Activated CD8-positive, alpha-beta memory T cell treated with anti-CD3 and anti-CD28 coated beads for 4 hours (primary cell): ENCODE results near the gene PLEKHO2.

Experiments used
- DNase-seq, 2 donors: peaks; one replicate each; pipeline ENCODE4 v3.0.0-alpha.2; 2020; ENCODE audit warnings: low read depth in 2 of 2

PLEKHO2 gene

DNA sequence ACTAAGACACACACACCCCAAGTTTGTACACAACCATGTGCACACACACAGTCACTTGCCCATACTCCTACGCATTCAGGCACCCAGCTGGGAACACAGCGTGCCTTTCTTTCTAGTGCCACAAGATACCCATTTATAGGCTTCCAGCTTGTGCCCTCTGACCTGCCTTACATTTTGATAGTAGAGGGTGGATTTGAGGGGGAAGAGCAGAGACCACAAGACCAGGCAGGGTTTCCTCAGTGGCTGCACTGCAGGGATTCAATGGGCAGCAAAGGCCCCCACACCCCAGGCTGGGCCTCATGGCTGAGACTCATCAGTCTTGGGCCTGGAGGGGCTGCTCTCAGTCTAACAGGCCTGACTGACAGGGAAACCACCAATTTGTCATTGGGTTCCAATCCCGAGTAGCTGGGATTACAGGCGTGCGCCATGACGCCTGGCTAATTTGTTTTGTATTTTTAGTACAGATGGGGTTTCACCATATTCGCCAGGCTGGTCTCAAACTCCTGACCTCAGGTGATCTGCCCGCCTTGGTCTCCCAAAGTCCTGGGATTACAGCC, 51.2 kb downstream of the PLEKHO2 start:
- no peak for DNase-seq

GRCh38 chr15:64893481-64894394, 52.0 kb downstream of the PLEKHO2 start:
- peak; percentile 84 to 94 for DNase-seq

GRCh38 chr15:64894395-64895056, 52.8 kb downstream of the PLEKHO2 start:
- DNase-seq = peak; percentile 43 to 49

- no peak for DNase-seq
Measured at GRCh38 chr15:64895285-64896065, 53.8 kb downstream of the PLEKHO2 start.

- no peak for DNase-seq
Measured at GRCh38 chr15:64896371-64897069, 54.8 kb downstream of the PLEKHO2 start.

GRCh38 chr15:64897345-64897985, 55.8 kb downstream of the PLEKHO2 start:
- no peak for DNase-seq

DNA sequence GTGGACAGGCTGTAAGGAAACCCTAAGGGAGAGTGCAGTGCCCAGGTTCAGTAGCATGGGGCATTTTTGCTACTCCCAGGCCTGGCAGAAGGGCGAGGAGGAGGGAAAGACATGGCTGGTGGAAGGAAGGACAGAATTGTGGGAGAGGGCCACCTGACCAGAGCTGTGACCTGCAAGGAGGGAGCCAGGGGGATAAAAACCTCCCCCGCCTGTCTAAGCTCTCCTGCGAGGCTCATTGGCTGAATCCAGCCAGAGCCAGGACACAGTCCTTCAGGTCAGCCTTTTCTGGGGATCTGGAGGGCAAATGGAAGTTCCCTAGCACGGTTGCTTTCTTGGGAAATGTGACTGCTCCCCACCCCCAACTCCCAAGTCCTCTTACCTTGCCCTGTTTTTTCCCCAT, 56.7 kb downstream of the PLEKHO2 start:
- DNase-seq = no peak

GRCh38 chr15:64901141-64901540, 59.4 kb downstream of the PLEKHO2 start:
- DNase-seq = no peak

GRCh38 chr15:64901914-64902313, 60.2 kb downstream of the PLEKHO2 start:
- DNase-seq = no peak

DNA sequence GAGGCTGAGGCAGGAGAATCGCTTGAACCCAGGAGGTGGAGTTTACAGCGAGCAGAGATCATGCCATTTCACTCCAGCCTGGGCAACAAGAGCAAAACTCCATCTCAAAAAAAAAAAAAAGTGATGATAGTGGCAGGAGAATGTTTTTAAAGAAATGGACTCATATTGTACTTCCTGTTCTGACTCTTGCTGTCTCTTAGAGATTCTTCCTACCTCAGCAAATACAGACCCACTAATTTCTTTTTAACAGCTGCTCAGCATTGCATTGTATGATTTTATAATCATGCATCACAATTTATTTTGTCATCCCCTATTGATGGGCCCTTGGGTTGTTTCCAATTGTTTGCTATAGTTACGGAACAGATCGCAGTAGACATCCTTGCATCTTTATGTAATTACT, 61.1 kb downstream of the PLEKHO2 start:
- no peak for DNase-seq

- no peak for DNase-seq
Measured at GRCh38 chr15:64903326-64903950, 61.7 kb downstream of the PLEKHO2 start.

DNA sequence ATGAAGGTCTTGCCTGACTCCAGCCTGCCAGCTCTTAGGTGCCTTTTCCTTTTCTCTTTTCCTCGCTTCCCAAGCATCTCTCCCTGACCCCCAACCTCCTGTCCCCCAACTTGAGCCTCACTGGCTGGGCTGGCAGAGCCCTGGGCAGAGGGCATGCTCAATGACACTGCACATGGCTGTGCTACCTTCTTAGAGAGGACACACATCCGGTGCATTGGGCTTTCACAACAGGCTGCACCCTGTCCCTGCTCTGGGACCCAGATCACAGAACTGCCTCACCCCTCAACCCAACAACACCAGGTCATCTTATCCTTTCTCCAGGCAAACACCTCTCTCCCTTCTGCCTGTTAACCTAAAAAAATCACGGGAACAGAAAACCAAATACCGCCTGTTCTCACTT, 62.5 kb downstream of the PLEKHO2 start:
- no peak for DNase-seq

GRCh38 chr15:64905119-64905831, 63.6 kb downstream of the PLEKHO2 start:
- peak; percentile 62 to 65 for DNase-seq

DNA sequence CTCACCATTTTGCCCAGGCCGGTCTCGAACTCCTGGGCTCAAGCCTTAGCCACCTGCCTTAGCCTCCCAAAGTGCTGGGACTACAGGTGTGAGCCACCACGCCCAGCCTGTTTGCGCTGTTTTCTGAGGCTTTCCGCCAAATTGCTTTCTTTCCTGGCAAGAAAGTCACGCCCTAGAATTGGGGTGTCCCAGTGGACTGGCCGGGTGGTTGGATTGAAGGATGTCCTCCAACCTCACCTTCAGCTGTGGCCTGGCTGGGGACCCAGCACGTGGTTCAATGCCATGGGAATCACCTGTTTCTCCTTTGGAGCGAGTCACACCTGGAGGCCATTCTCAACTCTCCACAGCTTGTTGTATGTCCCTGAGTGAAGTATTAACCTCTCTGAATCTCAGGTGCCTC, 64.2 kb downstream of the PLEKHO2 start:
- DNase-seq = no peak

GRCh38 chr15:64906402-64906801, 64.7 kb downstream of the PLEKHO2 start:
- no peak for DNase-seq

- no peak for DNase-seq
Measured at GRCh38 chr15:64907991-64908390, 66.3 kb downstream of the PLEKHO2 start.

- no peak for DNase-seq
Measured at GRCh38 chr15:64909546-64909945, 67.8 kb downstream of the PLEKHO2 start.

- no peak for DNase-seq
Measured at GRCh38 chr15:64911311-64912186, 69.8 kb downstream of the PLEKHO2 start, which contains the start of gene ANKDD1A. Gene ANKDD1A, plus strand, starts transcription at chr15:64911902. Its CDS starts 29 bp downstream, at chr15:64911931.
